Stimulated activated CD4-positive, alpha-beta T cell treated with anti-CD3 and anti-CD28 coated beads, TNF-alpha, amount 100 ng/mL, for 24 hours (primary cell): ENCODE data around the gene EDN1.

ENCODE experiments used
- DNase-seq, 3 experiments: peaks; one replicate each; pipeline ENCODE4 v3.0.0-alpha.2; 2020; ENCODE audit warnings: low read depth in 3 of 3

The EDN1 gene

DNA sequence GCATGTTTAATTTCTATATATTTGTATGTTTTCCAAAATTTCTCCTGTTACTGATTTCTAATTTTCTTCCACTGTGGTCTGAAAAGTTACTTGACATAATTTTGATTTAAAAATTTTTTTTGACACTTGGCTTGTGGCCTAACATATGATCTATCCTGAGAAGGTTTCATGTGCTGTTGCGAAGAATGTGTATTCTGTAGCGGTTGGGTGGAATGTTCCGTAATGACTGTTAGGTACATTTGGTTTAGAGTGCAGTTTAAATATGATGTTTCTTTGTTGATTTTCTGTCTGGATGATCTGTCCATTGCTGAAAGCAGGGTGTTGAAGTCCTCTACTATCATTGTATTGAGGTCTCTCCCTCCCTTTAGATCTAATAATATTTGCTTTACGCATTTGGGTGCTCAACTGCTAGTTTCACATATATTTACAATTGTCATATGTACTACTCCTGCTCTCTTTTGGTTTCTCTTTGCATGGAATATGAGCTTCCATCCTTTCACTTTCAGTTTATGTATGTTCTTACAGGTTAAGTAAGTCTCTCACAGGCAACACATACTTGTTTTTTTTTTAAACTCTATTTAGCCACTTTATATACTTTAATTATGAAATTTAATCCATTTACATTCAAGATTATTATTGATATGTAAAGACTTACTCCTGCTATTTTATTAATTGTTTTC is 19.5 kb upstream of the EDN1 start:
- DNase-seq: no peak

DNA sequence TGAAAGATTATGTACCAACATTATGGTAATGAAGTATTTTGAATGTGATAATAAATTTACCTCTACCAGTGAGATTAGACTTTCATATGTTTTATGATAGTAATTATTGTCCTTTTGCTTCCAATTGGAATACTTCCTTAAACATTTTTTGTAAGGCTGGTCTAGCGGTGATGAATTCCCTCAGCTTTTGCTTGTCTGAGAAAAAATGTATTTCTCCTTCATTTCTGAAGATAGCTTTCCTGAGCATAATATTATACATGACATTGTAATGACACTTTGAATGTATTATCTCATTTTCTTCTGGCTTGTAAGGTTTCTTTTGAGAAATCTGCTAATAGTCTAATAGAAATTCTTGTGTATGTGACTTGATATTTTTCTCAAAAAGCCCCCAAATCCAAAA is 18.6 kb upstream of the EDN1 start:
- no peak for DNase-seq

DNA sequence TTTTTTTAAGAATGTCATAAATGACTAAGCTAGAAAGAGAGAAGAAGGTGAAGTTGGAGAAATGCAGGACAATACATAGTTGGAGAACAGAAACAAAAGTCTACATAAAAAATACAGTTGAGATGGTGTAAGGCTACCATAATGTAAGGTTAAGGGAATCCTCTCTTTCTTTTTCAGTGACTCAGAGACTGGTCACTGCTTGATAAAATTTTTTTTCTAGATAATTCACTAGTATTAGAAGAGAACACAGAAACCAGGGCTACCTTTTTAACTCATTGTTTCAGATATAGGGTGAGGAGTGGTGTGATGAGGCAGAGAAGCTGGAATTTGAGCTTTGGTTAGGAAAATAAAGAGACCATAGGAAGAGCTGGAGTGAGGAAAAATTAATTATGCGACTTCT is 18.2 kb upstream of the EDN1 start:
- no peak for DNase-seq

DNA sequence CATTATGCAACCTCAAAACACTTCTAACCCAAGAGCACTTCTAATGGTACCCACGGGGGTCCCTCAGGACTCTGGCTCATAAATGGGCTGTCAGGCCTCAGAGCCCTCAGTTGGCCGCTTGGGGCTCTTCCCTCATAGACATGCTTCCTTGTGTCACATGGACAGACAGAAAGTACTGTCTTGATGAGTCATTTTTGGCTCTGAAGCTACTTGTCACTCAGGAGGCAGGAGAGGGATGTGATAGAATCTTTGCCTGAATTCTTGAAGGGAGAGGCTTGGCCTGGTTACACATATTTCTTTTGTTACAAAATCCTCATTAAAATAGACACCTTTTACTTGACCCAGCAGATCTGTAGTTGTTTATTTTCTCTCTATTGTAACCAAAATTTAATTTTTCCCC is 15.1 kb upstream of the EDN1 start:
- no peak for DNase-seq

DNA sequence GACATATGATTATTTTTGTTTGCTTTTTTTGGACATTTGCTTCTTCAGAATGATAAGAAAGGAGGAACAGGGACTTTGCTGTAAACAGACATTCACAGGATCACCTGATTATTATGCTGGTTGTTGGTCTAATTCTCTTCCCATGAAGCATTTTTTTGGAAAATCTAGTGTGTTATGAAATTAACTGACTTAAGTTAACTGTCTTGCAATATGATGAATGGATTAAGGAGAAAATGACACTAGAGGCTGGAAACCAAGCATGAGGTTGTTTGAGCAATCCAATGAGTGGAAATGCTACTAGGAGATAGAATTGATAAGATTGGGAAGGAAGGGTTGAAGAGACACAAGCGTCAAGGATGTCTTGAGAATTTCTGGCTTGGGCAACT is 13.2 kb upstream of the EDN1 start:
- DNase-seq: no peak

DNA sequence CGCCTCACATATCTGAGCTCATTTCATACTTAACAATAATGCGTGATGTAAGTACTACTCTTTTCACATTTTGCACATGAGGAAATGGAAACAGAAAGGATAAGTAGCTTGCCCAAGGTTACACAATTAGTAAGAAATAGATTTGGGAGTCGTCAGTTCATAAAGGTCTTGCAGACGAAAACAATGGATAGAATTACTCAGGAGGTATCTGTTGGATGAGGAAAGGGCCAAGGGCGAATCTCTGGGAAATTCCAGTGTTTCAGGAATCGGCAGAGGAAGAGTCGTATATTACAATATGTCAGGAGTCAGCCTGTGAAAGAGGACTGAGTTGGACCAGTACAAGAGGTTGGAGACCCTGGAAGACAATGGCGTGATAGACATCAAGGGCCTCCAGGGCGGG is 12.8 kb upstream of the EDN1 start:
- DNase-seq: no peak

DNA sequence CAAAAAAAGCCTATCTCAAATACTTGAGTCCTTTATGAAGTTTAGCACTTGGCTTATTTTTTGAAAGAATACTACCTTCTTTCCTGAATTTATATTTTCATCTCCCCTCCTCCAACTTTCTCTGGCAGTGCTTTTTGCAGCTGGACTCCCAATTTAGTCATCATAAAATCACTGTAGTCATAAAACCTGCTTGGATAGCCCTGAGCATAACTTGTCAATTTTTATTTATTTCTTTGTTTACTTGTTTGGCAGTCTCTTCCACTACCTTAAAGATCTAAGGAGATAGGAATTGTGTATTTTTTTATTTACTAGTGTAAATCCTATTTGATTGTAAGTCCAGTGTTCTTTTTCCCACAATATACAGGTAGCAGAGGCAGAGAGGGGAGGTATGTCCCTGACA is 11.2 kb upstream of the EDN1 start:
- no peak for DNase-seq

DNA sequence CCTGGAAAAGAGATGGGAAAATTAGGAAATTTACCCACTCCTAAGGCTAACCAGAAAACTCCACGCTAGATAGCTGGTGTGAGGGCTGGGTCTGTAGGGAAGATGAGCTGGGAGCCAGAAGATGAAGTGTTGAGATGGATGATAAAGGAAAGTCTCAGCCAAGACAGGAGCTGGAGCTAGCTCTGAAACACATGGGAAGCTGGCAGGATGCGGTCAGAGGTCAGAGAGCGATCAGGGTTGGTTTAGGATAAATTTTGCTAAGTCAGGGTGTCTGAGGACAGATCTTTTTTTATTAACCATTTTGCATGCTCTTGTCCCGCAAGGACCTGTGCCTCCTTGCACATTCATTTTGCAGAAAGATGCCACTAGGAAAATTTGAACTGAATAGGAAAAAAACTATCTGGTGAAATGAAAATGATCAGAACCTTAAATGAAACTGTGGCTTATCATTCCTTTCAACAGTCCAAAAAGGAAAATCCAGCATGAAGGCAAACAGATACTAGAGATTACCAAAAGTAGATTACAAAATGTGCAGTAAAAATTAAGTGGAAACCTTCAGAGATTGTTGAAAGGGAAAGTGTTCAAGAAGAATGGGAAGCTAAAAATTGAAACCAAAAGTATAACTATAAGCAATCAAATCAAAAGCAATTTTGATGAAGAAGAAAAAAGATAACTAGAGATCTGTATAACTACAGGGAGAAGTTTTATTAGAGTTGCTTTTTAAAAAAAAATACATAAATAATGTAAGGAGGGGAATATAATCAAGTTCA is 10.7 kb upstream of the EDN1 start:
- DNase-seq: no peak

DNA sequence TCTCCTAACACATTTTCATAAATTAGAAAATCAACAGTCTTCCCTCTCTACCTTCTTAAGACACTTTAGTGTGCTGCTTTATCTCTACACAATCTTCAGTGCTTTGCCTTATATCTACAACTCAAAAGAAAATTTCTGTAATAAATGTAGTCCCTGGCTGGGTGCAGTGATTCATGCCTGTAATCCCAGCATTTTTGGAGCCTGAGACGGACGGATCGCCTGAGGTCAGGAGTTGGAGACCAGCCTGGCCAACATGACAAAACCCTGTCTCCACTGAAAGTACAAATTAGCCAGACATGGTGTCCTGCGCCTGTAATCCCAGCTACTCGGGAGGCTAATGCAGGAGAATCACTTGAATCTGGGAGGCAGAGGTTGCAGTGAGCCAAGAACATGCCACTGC is 9.7 kb upstream of the EDN1 start:
- no peak for DNase-seq

DNA sequence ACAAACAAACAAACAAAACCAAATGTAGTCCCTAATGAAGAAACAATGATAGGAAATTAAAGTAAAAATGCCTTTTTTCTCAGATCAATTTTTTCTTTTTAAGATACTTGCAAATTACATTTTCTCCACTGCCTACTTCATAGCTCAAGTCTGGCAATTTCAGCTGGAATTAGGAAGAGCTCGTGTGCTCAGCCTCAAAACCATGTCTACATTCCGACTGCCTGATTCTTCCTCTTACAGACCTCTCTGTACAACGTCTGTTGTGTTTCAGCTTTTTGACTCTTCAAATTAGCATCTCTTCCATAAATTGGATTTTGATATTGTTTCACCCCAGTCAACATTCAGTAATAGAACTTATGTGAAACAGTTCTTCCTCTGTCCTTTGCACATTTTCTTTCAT is 9.3 kb upstream of the EDN1 start:
- no peak for DNase-seq

DNA sequence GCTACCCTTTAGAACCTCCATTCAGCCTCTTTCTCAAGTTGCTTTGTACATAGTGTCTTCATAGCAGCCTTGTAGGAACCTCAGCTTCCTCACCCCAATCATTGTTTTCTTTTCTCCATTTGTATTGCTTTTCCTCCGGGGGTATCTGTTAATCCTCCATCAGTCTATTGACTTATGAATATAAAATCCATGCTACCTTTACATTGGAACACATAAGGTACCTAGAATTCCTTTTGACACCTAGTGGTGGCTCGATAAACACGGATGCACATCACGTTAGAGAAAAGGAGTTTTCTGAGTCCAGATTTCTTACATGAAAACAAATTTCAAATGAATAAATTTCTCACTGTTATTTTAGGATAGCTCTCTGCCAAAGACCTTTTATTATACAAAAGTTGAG is 6.3 kb upstream of the EDN1 start:
- no peak for DNase-seq

DNA sequence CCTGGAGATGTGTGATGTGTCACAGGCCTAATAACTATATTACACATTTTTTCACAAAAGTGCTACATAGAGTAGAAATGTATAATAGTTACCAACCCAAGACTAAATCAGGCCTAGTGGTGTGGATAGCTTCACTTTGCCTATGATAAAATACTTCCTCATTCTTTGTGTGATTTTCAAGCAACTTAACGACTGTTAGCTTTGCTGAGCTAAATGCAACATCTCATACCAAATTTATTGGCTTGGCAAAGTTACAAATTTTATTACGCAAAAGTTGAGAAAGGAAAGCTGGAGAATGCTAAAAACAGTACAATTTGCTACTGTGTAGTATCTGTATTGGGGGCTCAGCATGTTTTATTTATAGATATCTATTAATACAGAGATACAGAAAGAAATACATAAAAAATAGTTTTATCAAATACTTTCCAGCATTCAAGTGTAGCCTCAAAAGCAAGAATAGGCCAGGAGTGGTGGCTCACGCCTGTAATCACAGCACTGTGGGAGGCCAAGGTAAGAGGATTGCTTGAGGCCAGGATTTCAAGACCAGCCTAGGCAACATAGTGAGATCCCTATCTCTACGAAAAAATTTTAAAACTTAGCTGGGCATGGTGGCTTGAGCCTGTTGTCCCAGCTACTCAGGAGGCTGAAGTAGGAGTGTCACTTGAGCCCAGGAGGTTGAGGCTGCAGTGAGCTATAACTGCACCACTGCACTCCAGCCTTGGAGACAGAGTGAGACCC is 3.6 kb upstream of the EDN1 start:
- DNase-seq: no peak

DNA sequence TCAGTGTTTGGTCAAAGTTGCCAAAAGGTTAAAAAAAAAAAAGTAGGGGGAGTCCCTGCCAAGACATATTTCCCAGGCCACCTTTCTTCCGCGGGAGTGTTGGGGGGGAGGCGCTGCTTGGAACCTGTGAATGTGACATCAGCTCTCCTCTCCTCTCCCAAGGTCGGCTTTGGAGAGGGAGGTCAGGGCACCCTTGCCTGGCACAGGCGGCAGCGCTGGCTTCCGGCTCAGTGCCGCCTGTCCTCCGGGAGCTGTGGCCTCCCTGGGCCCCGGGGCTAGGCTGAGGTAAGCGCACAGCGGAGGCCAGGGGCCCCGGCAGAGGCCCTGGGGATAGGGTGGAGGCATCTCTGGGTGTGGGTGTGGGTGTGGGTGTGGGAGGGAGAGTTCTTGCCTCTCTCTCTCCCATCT is 1.9 kb upstream of the EDN1 start:
- DNase-seq: no peak

DNA sequence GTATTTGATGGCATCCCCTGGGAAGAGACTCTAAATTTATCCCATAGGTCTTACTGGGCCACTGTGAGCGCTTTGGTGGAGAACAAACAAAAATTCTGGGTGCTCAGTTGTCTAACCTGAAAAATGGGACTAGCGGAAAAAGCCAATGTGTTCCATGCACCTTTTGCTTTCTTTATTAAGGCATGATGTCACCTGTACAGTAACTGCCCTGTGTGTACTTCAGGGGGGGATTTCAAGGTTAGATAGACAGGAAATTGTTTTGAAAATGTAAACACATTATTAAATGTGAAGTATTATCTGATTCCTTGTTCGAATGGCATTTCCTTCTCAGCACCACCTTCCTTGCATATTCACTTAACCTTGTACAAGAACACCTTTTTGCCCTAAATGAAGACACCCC is 1.2 kb upstream of the EDN1 start:
- DNase-seq: no peak

DNA sequence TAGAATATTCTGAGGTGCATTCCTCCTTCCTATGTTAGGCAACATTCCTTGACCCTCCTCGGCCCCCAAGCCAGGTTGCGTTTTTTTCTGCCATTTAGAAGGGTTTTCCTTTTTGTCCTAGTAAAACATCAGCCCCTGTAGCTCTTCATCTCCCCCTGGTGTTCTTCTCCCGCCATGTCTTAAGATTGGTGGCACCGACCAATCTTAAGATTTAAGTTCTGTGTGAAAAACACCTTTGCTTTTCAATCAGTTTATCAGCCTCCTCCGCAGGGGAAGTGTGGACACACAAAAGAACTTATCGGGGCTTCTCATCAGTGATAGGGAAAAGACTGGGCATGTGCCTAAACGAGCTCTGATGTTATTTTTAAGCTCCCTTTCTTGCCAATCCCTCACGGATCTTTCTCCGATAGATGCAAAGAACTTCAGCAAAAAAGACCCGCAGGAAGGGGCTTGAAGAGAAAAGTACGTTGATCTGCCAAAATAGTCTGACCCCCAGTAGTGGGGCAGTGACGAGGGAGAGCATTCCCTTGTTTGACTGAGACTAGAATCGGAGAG is 719 bp upstream of the EDN1 start:
- DNase-seq: peak; percentile 7 to 51 (median 47)

DNA sequence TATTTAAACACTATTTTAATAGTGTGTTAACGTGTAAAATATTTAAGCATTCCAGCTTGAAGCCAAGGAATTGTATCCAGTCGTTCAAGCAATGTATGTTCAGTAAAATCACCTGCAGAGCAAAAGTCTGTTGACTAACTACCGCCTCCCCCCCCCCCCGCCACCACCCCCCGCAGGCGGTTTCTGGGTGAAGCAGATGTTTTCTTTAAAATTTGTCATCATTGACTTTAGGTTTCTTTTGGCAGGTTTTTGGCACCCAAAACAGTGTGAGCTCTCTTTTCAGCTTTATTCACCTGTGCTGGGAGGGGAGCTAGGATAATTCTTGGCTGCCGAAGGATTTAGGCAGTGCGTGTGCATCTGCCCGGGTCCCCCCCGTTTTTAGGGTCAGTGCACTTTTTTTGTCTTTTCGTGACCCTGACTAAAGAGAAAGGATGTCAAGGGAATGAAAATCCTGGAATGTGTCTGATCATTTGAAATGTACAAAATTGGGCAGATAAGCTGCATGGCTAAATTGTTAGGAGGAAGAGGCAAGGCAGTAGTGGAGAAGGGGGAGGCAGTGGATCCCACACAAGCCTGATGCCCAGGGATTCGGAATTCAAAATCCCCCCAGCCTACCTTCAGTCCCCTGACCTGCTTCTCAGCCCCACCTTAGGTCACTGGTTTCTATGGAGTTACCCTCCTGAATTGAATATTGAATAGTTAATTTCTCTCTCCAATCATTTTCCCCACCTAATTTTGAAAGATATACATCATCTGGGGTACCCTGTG is 1.1 kb downstream of the EDN1 start:
- no peak for DNase-seq

DNA sequence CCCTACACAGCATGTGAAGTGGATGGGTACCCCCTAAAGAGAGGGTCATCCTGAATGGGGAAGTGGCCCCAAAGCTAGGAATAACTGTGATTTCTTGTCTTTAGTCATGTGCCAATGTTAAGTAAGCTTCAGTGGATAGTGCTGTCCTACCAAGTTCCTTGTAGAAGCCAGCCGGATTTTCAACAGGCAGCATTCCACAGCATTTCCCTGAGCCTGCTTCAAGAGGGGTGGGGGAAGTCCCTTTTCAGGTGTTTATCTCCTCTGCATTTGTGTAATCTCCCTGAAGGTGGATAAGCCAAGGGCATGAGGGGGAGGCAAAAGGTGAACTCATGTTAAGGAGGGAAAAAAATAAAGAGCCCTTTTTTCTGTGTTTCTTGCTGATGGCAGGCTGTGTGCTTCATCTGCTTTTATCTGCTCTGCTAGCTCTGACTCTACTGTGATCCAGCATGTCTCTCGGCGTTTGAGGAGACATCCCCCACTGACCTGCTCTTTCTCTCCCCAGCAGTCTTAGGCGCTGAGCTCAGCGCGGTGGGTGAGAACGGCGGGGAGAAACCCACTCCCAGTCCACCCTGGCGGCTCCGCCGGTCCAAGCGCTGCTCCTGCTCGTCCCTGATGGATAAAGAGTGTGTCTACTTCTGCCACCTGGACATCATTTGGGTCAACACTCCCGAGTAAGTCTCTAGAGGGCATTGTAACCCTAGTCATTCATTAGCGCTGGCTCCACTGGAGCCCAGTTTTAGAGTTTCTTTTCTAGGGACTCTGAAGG is 1.9 kb downstream of the EDN1 start:
- DNase-seq: no peak

DNA sequence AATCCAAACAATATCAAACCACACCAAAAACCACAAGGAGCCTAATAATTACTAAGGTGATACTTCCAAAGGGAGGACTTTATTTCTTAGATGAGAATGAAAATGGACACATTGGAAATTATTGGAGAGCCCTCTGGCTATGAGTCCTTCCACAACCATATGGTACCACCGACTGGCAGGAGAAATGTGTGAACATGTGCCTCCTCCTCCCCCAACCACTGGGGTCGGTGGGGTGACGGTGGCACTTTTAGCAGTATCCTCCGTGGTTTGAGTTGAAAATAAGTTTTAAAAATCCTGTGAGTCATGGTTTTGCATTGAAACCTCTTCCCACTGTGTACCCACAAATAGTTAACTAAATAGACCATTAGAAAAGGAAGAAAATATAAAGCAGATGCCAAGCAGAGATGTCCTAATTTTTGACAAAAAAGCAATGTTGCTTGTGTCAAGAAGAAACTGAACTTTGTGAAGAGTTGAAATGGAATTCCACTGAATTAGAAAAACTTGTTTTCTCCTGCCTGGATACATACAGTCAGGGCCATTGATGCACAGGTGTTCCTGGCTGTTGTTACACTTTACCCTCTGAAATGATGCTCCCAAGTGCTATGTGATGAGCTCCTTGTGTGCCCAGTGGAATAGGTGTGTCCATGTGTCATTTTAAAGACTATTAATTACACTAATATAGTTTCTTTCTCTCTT is 3.2 kb downstream of the EDN1 start:
- DNase-seq: no peak

DNA sequence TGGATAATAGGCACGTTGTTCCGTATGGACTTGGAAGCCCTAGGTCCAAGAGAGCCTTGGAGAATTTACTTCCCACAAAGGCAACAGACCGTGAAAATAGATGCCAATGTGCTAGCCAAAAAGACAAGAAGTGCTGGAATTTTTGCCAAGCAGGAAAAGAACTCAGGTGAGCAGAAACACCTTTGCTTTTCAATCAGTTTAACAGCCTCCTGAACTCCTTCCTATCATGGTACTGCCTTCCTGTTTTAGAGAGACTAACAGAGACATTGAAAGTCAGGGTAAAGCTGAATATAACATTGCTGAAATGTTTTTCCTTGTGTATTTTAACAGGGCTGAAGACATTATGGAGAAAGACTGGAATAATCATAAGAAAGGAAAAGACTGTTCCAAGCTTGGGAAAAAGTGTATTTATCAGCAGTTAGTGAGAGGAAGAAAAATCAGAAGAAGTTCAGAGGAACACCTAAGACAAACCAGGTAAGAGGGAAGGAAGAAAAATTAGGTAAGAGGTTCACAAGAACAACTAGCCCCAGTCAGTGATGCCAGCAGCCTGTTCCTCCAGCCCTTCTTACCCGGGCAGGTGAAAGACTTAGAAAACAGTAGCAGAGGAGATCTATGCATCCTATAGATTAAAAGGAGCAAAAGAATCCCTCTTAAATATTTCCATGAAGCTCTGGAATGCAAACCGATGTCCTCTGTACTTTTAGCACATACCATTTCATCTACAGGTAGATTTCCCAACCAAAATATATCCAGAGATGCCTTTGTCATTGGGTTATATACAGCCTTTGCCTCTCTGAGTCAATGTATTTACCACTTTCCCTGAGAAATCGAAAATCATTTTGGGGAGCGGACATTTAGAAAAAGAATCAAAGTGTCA is 4.0 kb downstream of the EDN1 start:
- DNase-seq: no peak
